Endometrium (tissue), 2 donors: ENCODE measurements around the gene BIRC5.
"Not testable (repeated sequence)": the region's sequence is repeated elsewhere in the genome, so short reads cannot be mapped to it uniquely, and the experiment has no call there.

ENCODE experiments used
- FAIRE-seq: peaks from 2 replicates; lab custom pipeline; 2012; peaks lifted over from hg19 to GRCh38; lab: Jason Lieb, UNC
- donor health status: control.
- donor health status: control.

Gene BIRC5

DNA sequence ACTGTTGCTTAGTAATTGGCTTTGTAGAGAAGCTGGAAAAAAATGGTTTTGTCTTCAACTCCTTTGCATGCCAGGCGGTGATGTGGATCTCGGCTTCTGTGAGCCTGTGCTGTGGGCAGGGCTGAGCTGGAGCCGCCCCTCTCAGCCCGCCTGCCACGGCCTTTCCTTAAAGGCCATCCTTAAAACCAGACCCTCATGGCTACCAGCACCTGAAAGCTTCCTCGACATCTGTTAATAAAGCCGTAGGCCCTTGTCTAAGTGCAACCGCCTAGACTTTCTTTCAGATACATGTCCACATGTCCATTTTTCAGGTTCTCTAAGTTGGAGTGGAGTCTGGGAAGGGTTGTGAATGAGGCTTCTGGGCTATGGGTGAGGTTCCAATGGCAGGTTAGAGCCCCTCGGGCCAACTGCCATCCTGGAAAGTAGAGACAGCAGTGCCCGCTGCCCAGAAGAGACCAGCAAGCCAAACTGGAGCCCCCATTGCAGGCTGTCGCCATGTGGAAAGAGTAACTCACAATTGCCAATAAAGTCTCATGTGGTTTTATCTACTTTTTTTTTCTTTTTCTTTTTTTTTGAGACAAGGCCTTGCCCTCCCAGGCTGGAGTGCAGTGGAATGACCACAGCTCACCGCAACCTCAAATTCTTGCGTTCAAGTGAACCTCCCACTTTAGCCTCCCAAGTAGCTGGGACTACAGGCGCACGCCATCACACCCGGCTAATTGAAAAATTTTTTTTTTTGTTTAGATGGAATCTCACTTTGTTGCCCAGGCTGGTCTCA, 11.2 kb downstream of the BIRC5 start:
- no peak for FAIRE-seq

DNA sequence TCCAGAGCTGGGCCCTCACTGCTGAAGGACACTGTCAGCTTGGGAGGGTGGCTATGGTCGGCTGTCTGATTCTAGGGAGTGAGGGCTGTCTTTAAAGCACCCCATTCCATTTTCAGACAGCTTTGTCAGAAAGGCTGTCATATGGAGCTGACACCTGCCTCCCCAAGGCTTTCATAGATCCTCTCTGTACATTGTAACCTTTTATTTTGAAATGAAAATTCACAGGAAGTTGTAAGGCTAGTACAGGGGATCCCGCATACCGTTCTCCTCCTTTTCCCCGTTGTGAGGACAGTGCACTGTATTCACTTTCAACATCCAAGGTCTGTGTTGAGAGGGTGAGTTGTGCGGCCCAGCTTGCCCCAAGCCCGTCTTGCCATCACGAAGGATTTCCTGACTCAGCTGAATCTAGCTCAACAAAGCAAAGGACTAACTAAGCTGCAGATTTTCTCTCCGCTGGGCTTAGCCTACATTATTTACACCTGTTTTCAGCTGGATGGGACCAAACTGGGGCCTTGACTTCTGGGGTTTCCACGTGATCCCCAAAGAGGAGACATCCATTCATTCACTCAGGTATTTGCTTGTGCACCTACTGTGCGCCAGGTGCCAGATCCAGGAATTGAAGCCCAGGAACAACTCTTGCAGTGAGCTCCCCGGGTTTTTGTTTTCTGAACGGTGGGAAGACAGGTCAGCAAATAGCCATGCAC, 12.2 kb downstream of the BIRC5 start:
- FAIRE-seq: no peak

DNA sequence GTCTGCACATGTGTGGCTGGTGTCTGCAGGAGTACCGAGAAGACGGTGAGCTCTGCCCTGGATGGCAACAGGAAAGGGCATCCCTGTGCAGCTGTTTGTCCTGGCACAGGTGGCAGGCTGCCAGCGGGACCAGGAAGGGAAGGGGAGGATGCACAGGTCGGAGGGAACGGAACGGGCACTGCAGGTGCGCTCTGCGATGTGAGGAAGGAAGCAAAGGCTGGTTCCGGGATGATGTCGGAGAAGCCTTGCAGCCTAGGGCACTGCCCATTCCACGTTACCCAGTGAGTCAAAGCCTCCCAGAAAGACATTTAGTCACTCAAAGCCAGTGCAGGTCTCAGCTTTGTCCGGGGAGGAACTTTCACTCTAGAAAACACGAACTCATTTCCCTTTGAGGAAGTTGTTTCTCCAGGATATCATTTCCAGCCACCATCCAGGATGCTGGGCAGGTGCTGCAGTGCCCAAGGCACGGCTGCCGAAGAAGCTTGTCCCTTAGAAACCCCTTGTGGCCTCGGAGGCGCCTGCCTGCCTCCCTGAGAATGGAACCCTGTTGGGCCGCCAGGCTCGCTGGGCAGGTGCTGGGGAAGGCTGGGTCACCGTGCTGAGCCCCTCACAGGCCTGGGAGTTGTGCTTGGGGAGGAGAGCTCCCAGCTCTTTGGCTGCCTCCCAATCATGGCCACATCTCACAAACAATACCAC, 12.9 kb downstream of the BIRC5 start:
- FAIRE-seq: no peak

DNA sequence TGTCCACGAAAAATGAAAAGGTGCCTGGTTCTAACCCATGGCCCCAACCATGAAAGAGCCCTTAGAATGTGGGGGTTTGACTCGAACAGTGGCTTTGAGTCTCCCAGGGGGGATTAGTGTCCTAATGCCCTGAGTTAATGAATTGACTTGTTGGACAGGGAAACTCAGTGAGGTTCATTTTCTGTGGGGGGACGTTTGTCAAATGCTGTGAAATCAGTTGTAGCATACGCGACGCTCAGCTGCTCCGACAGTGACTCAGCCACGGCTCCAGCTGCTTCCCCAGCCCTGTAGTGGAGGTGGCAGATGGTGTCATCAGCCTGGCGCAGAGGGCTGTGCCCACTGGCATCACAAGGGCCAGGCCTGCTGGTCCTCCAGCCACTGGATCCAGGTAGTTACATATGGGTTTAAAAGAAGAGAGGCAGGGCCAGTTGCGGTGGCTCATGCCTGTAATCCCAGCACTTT, 13.4 kb downstream of the BIRC5 start:
- no peak for FAIRE-seq

DNA sequence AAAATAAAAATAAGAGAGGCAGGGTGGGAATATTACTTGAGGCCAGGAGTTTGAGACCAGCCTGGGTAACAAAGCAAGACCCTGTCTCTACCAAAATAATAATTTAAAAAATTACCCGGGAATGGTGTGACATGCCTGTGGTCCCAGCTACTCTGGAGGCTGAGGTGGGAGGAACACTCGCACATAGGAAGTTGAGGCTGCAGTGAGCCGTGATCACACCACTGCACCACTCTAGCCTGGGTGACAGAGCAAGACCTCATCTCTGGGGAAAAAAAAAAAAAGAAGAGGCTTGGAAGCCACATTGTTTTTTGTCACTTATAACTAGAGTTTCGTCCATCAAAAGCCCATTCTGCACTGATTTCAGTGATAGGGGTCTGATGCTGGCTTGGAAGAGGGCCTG, 14.1 kb downstream of the BIRC5 start:
- FAIRE-seq: no peak

DNA sequence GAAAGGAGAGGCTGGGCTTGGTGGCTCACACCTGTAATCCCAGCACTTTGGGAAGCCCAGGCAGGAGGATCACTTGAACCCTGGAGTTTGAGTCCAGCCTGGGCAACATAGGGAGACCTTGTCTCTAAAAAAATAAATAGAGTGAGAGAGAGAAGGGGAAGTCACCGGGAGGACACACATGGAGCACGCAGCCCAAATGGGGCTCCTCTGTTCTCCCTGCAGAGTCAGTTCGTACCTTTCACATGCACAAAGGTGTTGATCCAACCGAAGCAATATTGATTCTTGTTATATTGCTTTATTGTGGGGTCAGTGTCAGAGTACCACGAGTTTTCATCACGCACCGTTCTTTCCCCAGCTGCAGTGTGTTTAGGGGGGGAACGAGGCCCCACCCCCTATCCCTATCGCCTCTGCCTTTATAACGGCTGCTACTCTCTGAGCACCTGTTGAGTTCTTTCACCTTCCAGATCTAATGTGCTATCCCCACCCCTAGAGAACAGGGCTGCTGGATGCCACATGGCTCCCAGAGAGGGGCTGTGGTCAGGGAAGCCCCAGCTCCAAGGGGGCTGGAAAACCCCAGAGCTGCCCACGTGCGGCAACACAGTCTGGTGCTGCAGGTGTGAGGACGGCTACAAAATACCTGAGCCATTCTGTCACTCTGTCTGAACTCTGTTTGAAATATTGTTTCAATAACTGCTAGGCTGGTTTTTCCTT, 16.4 kb downstream of the BIRC5 start:
- no peak for FAIRE-seq

DNA sequence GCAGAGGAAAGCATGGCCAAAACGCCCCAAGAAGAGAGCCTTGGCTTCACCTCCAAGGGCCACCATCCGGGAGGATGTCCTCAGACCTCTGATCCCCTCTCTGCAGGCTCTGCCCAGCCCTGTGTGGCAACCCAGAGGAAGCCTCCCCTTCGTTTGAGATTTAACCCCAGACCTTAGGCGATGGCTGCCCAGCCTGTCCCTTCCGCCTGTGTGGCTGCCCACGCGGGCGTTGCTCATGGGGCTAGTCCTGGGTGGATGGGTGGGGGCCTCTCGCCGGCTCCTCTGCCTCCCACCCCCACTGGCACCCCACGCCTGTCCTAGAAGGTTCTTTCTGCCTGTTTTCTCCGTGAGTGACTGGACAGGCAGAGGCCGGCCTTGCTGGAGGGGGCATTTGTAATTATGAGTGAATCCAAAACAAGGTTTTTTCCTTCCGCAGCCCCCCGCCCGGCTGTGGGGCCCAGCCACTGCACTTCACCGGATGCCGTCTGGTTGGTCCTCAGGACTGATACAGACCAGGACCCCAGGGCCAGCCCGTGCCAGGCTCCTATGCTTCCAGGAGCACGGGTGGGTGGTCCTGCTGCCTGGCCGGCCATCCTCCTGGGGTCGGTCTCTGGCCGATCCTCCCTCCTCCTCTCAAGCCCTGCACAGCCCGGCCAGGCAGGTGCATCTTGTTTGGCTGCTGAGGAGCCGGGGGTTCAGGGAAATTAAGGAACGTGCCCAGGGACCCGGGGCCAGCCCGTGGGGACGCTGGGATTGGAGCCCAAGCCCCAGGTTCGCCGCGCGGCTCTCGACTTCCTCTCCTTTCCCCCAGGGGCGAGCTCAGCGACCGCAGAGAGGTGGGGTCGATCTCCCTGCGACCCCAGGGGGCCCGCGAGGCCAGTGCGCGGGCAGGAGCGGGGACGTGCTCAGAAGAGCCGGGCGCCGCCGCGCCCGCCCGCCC, 17.2 kb downstream of the BIRC5 start, which contains the start of gene TMEM235:
TMEM235 (plus strand) TSS at position 636 of the 940 bp plus-strand sequence. CDS start 393 bp downstream, outside the sequence.
- no peak for FAIRE-seq

DNA sequence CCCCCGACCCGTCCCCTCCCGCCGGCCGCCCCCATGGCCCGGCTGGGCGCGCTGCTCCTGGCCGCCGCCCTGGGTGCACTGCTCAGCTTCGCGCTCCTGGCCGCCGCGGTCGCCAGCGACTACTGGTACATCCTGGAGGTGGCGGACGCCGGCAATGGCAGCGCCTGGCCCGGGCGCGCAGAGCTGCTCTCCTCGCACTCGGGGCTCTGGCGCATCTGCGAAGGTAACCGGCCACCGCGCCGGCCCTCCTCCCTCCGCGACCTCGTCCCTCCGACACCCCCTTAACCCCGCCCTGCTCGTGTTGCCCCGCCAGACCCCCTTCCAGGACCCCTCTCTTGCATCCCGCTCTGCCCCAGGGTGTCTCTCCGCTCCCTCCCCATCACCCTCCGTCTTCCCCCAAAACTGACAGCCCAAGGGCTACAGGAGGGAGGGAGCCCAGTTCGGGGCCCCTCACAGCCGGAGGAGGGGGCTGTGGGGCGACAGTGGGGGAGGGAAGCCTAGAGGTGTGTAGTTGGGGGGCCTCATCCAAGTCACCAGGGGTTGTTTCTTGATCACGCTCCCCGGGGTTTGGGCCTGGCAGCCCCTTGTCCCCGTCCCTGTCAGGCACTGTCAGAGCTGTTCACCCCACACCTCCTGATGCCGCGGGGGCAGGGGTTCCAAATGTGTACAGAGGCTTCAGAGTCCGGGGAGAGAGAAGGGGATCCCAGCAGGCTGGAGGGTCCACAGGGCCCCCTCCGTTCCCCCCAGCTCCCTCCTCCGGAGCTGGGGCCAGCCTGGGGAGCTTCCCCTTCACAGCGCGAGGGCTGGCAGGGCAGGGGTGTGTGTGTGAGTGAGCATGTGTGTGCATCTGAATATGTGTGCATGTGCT, 18.2 kb downstream of the BIRC5 start:
- FAIRE-seq: no peak

DNA sequence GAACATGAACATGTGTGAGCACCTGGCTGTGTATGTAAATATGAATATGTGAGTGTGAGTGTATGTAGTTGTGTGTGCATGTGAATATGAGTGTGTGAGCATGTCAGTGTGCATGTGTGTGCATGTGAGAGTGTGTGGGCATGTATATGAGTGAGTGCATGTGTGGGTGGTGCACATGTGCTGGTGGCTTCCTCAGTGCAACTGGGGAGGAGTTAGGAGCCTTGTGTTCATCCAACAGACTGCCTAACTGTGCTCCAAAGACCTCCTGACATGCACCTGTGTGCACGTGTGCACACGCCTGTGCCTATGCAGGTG, 18.8 kb downstream of the BIRC5 start:
- no peak for FAIRE-seq

DNA sequence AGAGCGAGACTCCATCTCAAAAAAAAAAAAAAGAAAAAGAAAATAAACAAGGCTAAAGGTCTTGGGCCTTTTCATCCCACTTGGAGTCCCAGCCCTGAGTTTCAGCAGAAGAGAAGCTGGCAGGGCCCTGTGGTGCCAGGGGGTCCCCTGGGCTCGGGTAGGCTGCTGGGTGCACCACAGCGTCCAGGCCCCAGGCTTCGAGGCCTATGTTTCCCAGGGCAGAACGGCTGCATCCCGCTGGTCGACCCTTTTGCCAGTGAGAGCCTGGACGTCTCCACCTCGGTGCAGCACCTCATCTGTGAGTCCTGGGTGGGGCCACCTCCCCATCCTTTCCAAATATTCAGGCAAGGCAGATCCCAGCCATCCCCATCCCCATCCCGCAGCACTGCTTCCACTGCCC, 19.6 kb downstream of the BIRC5 start:
- FAIRE-seq: no peak

DNA sequence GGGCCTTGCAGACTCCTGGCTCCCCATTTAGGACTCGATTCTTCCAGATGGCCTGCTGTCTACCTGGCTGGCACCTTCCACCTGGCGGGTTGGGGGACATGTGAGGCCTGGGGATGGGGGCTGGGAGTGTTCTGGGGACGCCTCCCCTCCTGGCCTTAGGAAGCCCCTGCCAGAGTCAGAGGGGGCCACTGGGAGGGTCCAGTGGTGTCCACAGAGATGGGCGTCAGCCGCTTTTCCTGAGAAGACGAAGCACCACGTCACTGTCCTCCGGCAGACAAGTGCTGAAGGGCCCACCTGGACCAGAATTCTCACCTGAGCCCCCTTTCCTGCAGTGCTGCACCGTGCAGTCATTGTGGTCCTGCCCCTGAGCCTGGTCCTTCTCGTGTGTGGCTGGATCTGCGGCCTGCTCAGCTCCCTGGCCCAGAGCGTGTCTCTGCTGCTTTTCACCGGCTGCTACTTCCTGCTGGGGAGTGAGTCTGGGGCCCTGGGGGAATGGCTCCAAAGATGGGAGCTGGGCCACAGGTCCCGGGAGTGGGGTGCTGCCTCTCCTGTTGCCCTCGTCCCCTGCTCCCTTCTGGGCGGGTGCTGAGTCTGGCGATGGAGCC, 20.3 kb downstream of the BIRC5 start:
- FAIRE-seq: no peak

DNA sequence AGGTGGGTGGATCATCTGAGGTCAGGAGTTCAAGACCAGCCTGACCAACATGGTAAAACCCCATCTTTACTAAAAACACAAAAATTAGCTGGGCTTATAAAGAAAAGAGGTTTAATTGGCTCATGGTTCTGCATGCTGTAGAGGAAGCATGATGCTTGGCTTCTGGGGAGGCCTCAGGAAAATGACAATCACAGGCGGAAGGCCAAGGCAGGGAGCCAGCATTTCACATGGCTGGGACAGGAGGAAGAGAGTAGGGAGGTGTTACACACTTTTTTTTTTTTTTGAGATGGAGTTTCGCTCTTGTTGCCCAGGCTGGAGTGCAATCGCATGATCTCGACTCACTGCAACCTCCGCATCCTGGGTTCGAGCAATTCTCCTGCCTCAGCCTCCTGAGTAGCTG, 21.0 kb downstream of the BIRC5 start:
- FAIRE-seq: not testable (repeated sequence)

DNA sequence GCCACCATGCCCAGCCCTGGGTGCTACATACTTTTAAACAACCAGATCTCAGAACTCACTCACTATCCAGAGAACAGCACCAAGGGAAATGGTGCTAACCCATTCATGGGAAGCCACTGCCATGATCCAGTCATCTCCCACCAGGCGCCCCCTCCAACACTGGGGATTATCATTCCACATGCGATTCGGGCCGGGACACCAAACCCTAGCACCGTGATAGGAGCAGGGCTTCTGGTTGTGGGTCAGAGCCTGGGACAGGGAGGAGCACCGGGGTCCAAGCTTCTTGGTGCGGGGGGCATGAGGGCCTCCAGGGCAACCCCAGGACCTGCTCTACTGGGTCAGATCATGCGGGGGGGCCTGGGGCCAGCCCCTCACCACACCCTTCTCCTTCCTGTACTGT, 21.8 kb downstream of the BIRC5 start:
- no peak for FAIRE-seq

DNA sequence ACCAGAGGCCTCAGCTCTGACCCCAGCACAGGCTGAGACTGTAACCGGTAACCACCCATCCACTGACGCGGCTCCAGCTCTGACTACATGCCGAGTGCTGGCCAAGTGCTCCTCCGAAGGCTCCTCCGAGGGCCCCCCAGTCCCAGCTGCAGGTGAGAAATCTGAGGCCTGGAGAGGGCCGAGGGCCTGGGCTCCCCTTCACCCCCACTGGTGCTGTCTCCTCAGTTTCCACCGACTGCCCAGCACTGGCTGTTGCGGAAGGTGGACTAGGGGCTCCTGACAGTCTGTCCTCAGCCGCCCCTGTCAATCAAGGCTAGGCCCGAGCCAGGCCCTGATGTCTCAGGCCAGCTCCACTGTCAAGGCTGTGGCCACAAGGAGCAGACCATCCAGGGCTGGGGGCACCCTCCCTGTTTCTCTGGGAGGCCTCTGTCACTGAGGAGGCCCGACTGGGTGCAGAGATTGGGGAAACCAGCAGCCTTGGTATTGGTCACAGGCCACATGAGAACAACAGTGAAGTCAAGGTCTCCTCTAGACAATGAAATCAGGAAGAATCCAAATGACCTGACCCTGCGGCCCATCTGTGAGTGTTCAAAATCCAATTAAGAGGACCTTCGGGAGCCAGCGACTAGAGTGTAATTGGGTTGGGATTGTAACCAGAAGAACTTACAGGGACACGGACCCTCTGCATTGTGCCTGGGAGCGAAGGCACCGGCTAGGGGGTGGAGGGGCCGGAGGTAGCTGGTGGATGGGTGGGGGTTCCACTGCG, 22.5 kb downstream of the BIRC5 start:
- FAIRE-seq: no peak

DNA sequence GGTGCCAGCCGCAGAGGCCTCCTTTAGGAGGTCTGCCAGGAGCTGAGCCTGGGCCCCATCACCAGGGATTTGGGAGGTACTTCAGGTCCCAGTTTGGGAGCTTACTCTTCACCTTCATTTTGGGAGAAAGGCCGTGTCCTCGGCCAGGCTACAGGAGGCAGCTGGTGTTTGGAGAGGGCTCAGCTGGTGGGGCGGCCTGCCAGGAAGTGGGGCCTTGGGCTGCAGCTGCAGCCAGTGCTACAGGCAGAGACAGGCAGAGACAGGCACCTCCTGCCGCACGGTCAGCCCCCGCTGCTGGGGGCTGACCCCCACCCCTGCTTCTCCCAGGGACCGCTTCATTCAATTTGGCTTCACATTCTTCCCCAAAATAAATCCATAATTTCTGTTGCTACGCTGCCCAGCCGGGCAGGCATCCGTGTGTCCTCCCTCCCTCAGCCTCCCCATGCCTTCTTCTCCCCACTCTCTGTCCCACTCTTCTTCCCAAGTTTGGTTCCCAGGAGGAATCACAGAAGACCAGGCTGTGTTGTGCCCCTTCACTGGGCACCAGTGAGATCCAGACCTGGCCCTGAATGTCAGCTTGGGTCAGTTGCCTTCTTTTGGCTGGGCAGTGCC, 23.5 kb downstream of the BIRC5 start:
- no peak for FAIRE-seq

DNA sequence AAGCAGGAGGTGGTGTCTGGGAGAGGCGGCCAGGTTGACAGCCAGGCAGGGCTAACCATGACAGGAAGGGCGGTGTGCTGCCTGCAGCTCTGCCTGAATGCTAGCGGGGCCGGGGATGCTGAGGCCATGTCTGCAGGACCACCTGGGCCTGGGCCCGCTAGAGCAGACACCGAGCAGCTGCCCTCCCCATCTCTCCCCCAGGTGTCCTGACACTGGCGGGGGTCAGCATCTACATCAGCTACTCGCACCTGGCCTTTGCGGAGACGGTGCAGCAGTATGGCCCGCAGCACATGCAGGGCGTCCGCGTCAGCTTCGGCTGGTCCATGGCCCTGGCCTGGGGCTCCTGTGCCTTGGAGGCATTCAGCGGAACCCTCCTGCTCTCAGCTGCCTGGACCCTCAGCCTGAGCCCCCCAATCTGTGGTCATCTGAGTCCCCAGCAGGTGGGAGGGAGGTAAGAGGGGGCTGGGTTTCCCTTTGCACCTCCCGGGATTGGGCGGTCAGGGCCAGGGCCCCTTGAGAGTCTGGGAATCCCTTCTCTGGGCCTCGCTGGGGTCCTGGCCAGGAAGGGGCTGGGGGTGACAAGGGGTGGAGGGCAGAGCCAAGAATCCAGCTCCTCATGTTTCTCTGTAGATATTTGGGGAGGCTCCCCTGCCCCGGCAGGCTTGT, 24.9 kb downstream of the BIRC5 start:
- no peak for FAIRE-seq

DNA sequence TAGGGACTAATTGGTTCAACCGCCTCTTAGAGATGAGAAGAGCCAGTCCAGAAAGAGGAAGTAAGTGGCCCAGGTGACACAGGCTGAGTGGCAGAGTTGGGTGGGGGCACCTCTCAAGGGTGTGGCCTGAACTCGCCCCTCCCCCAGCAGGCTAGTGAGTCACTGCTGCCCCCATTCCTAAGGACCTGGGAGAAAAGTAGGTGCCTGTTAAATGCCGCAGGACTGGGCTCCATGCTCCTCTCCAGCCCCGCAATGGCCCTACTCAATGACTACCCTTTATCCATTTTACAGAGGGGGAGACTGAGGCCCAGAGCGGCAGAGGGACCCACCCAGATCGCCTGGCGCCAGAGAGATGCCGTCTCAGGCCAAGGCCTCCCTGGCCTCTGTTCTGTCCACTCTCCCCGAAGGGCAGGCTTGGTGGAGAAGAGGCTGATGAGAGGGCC, 25.5 kb downstream of the BIRC5 start:
- no peak for FAIRE-seq
